Heart left ventricle (tissue), 13 donors: ENCODE measurements around the gene PGAP3.
"Not testable (repeated sequence)": the region's sequence is repeated elsewhere in the genome, so short reads cannot be mapped to it uniquely, and the experiment has no call there.

Experiments used
- POLR2A ChIP-seq, 2 donors: fragments of 450-650 bp; IDR thresholded peaks; one replicate each; pipeline ENCODE4 v1.6.1; 2017; ENCODE audit warnings: antibody characterized with exemption in 2 of 2, mild to moderate bottlenecking in 2 of 2, moderate library complexity in 2 of 2
- TF ChIP-seq, protein P1 (sequence below), 12 donors: fragments of 200-600 bp; sonication (generic) in 4 of 12; IDR thresholded peaks; one replicate each; pipeline versions ENCODE4 v1.5.0 to v1.8.0; 2018 to 2022; ENCODE audit warnings: antibody characterized with exemption in 12 of 12, mild to moderate bottlenecking in 5 of 12
- donor health status: ischemic (EF 13 %, LVEDD 7.1; RV severe dilation, severe dysfunction).
- donor health status: DM: no; HTN: yes; CAD: no.
- donor health status: DM: no; HTN: no; CAD: no.
- donor health status: ischemic (EF 25% LVEDD 6.9; RV normal size, moderate dysfunction).
- donor health status: ischemic (EF 25% LVEDD 5.7; RV mildly dilated, moderate dysfunction).
- donor health status: ischemic (EF 35%, LVEDD 5.7; RV mildly dilated, moderate dysfunction).
- donor health status: nonischemic (EF 11% LVEDD 7.7; RV severe dilation, severe dysfunction).
- donor health status: DM: yes; HTN: yes; CAD: no.
- donor health status: PGD.
- donor health status: ischemic (EF 29% LVEDD 5.4; RV normal size, mild dysfunction).
- donor health status: nonischemic (EF 23%, LVEDD 6.1; RV moderate dilation, normal function).

GRCh38 chr17:39711071-39711470, 23.2 kb upstream of the PGAP3 start:
- TF ChIP-seq, protein P1, sequence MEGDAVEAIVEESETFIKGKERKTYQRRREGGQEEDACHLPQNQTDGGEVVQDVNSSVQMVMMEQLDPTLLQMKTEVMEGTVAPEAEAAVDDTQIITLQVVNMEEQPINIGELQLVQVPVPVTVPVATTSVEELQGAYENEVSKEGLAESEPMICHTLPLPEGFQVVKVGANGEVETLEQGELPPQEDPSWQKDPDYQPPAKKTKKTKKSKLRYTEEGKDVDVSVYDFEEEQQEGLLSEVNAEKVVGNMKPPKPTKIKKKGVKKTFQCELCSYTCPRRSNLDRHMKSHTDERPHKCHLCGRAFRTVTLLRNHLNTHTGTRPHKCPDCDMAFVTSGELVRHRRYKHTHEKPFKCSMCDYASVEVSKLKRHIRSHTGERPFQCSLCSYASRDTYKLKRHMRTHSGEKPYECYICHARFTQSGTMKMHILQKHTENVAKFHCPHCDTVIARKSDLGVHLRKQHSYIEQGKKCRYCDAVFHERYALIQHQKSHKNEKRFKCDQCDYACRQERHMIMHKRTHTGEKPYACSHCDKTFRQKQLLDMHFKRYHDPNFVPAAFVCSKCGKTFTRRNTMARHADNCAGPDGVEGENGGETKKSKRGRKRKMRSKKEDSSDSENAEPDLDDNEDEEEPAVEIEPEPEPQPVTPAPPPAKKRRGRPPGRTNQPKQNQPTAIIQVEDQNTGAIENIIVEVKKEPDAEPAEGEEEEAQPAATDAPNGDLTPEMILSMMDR (IDR thresholded peaks at IDR 0.05), result not testable (repeated sequence)
- TF ChIP-seq POLR2A (IDR thresholded peaks at IDR 0.05), result not testable (repeated sequence)
